Suppressor macrophage treated with lipopolysaccharide for 1 hour (primary cell): ENCODE results near the gene NDC80.
"Not testable (repeated sequence)": the region's sequence is repeated elsewhere in the genome, so short reads cannot be mapped to it uniquely, and the experiment has no call there.

Experiments used
- DNase-seq, 3 donors: peaks; one replicate each; pipeline ENCODE4 v3.0.0-alpha.2; 2020 to 2022

NDC80 gene

GRCh38 chr18:2635586-2635985, 64.2 kb downstream of the NDC80 start:
- no peak for DNase-seq

GRCh38 chr18:2636126-2636631, 64.8 kb downstream of the NDC80 start:
- no peak for DNase-seq

- DNase-seq, result peak; percentile 78 to 98 (median 90)
These were observed 70.3 kb downstream of the NDC80 start for GRCh38 chr18:2641638-2642037.

- no peak for DNase-seq
These were observed 71.4 kb downstream of the NDC80 start for GRCh38 chr18:2642771-2643170.

- no peak for DNase-seq
These were observed 73.2 kb downstream of the NDC80 start for GRCh38 chr18:2644535-2644934.

GRCh38 chr18:2651981-2652380, 80.6 kb downstream of the NDC80 start:
- DNase-seq, result no peak

- peak; percentile 65 to 80 (median 75) for DNase-seq
These were observed 82.1 kb downstream of the NDC80 start for GRCh38 chr18:2653467-2653866.

- DNase-seq, result no peak
These were observed 83.0 kb downstream of the NDC80 start for GRCh38 chr18:2654169-2654927.

GRCh38 chr18:2654928-2655177, 83.5 kb downstream of the NDC80 start:
- no peak for DNase-seq

GRCh38 chr18:2655178-2655953, 84.0 kb downstream of the NDC80 start, which contains the start of gene SMCHD1:
SMCHD1 (plus strand) TSS chr18:2655726; CDS start chr18:2656076, 350 bp downstream.
- peak; percentile 89 to 96 (median 93) for DNase-seq

GRCh38 chr18:2655954-2656236, 84.5 kb downstream of the NDC80 start:
- no peak for DNase-seq

GRCh38 chr18:2656237-2656980, 85.1 kb downstream of the NDC80 start:
- DNase-seq, result peak; percentile 59 to 70 (median 65)

GRCh38 chr18:2656981-2657512, 85.7 kb downstream of the NDC80 start:
- DNase-seq, result no peak

GRCh38 chr18:2657788-2658458, 86.6 kb downstream of the NDC80 start:
- peak; percentile 67 to 92 (median 91) for DNase-seq

GRCh38 chr18:2660849-2661248, 89.5 kb downstream of the NDC80 start:
- DNase-seq, result not testable (repeated sequence)

- DNase-seq, result not testable (repeated sequence)
These were observed 90.9 kb downstream of the NDC80 start for GRCh38 chr18:2662288-2662687.

GRCh38 chr18:2662990-2663389, 91.6 kb downstream of the NDC80 start:
- no peak for DNase-seq
